HepG2 (cell line): ENCODE measurements around the gene ACOT8. TPM values are rescaled to one million over a fixed set of nuclear protein-coding genes. Genes with fewer than 3 reads are reported as not detected.

Source experiments
- AKAP8 ChIP-seq: sonication (generic); formaldehyde crosslinking; IDR thresholded peaks from 2 replicates; pipeline ENCODE4 v1.5.1; 2020; ENCODE audit warnings: mild to moderate bottlenecking, missing genetic modification reagents
- AKNA ChIP-seq: sonication (generic); formaldehyde crosslinking; IDR thresholded peaks from 2 replicates; pipeline ENCODE4 v1.4.0; 2020; ENCODE audit warnings: missing genetic modification reagents, borderline replicate concordance
- HMG20A ChIP-seq: IDR thresholded peaks from 2 replicates; pipeline ENCODE4 v1.6.1; 2016; ENCODE audit warnings: borderline replicate concordance
- ISX ChIP-seq: sonication (generic); formaldehyde crosslinking; conservative IDR thresholded peaks from 2 replicates; pipeline ENCODE4 v1.5.0; 2020; ENCODE audit warnings: missing genetic modification reagents
- MTF2 ChIP-seq: sonication (generic); formaldehyde crosslinking; IDR thresholded peaks from 2 replicates; pipeline ENCODE4 v1.5.0; 2020; ENCODE audit warnings: missing genetic modification reagents, borderline replicate concordance
- REST ChIP-seq, 2 experiments: IDR thresholded peaks; 2 replicates each; pipeline ENCODE4 v1.6.1; 2011 to 2012; ENCODE audit warnings: low read length in 2 of 2, borderline replicate concordance in 1 of 2, low read depth in 1 of 2, mild to moderate bottlenecking in 1 of 2, moderate library complexity in 1 of 2
- SMAD9 ChIP-seq: sonication (generic); formaldehyde crosslinking; IDR thresholded peaks from 2 replicates; pipeline ENCODE4 v1.5.1; 2020; ENCODE audit warnings: mild to moderate bottlenecking, missing genetic modification reagents
- TMF1 ChIP-seq: sonication (generic); formaldehyde crosslinking; IDR thresholded peaks from 2 replicates; pipeline ENCODE4 v1.8.1; 2022; ENCODE audit warnings: low read depth, missing genetic modification reagents
- ZBTB14 ChIP-seq: sonication (generic); formaldehyde crosslinking; IDR thresholded peaks from 2 replicates; pipeline ENCODE4 v1.4.0; 2020; ENCODE audit warnings: missing genetic modification reagents
- ZFP36L1 ChIP-seq: sonication (generic); formaldehyde crosslinking; IDR thresholded peaks from 2 replicates; pipeline ENCODE4 v1.8.0; 2022; ENCODE audit warnings: mild to moderate bottlenecking, missing genetic modification reagents, moderate library complexity
- ZNF124 ChIP-seq: sonication (generic); formaldehyde crosslinking; IDR thresholded peaks from 2 replicates; pipeline ENCODE4 v1.4.0; 2020; ENCODE audit warnings: missing genetic modification reagents
- ZNF17 ChIP-seq: sonication (generic); formaldehyde crosslinking; IDR thresholded peaks from 2 replicates; pipeline ENCODE4 v1.5.0; 2020; ENCODE audit warnings: mild to moderate bottlenecking, missing genetic modification reagents
- ZNF574 ChIP-seq: sonication (generic); formaldehyde crosslinking; IDR thresholded peaks from 2 replicates; pipeline ENCODE4 v1.4.0; 2020; ENCODE audit warnings: missing genetic modification reagents
- ZNF788 ChIP-seq: sonication (generic); formaldehyde crosslinking; IDR thresholded peaks from 2 replicates; pipeline ENCODE4 v1.5.0; 2020; ENCODE audit warnings: mild to moderate bottlenecking, missing genetic modification reagents, borderline replicate concordance
- ZZZ3 ChIP-seq: sonication (generic); formaldehyde crosslinking; IDR thresholded peaks from 2 replicates; pipeline ENCODE4 v1.4.0; 2020; ENCODE audit warnings: missing genetic modification reagents, mild to moderate bottlenecking, borderline replicate concordance
- polyA plus RNA-seq, 8 experiments: library from polyadenylated mRNA; depleted of rRNA in 3 of 8; stranded (reverse) in 7 of 8; unstranded in 1 of 8; fragments of >200 nt; fragmentation: Illumina TruSeq in 4 of 8; extraction: Trizol in 4 of 8; gene quantifications; 2 replicates each; pipeline versions ENCODE4 v1.2.1 to v1.2.3, GENCODE V29; 2011 to 2016; ENCODE audit warnings: low read depth in 4 of 8, missing spikeins in 1 of 8, mixed read lengths in 1 of 8; ENCODE audit not compliant: insufficient read depth in 1 of 8
- total RNA-seq, 5 experiments: library from RNA; depleted of rRNA; stranded (reverse); fragments of >200 nt; fragmentation: Illumina TruSeq; extraction: Trizol; gene quantifications; 2 replicates each; pipeline ENCODE4 v1.2.3, GENCODE V29; 2016; ENCODE audit warnings: low read depth in 1 of 5

ACOT8 gene
- total and polyA plus RNA-seq, 2 of the 13 experiments (the other 11 are each of a cell fraction or from before 2014, with no cell fraction given): 31.4 to 45.5 TPM

GRCh38 chr20:45857114-45857881, at the start of gene ACOT8, which contains the start of gene ZSWIM3 (continued):
- TF ChIP-seq MTF2: no peak
- 0 out of 2 replicates have a peak, but pooled peaks have one; percentile 18 for TF ChIP-seq HMG20A
- peak; percentile 53; the same call in 1 of the 2 replicates for TF ChIP-seq TMF1
- TF ChIP-seq ISX (CRISPR knock-in tag): no peak
- TF ChIP-seq ZFP36L1 (CRISPR knock-in tag): 0 out of 2 replicates have a peak, but pooled peaks have one; percentile 41
- peak in 1 of 2 experiments; percentile 66; a peak in 2 of 4 replicates for TF ChIP-seq REST (IDR thresholded peaks at IDR 0.05; ENCODE audit: borderline replicate concordance in 1 of 2, low read depth in 1 of 2, low read length in 2 of 2)
- peak; percentile 88 for TF ChIP-seq ZNF788 (CRISPR knock-in tag)
- 0 out of 2 replicates have a peak, but pooled peaks have one; percentile 76 for TF ChIP-seq AKNA (CRISPR knock-in tag)
- no peak for TF ChIP-seq ZBTB14 (CRISPR knock-in tag)
- TF ChIP-seq ZNF17: no peak
- peak; percentile 82 for TF ChIP-seq AKAP8
- no peak; the same call in 1 of the 2 replicates for TF ChIP-seq ZNF124 (CRISPR knock-in tag)
- peak; percentile 92 for TF ChIP-seq ZNF574 (CRISPR knock-in tag)
- TF ChIP-seq SMAD9 (CRISPR knock-in tag): 0 out of 2 replicates have a peak, but pooled peaks have one; percentile 86
- no peak; the same call in 1 of the 2 replicates for TF ChIP-seq ZZZ3
